IMR-90 (cell line): Measurements from ENCODE around the gene IL21. TPM values are rescaled to one million over a fixed set of nuclear protein-coding genes. Genes with fewer than 3 reads are reported as not detected.

ENCODE experiments used
- ATAC-seq: fragments of 200-7000 bp; cut with Tn5 transposase; 2 replicates; pipeline ENCODE4 v1.9.1; 2020; ENCODE audit warnings: low read depth, mild to moderate bottlenecking, moderate library complexity
- BruUV-seq: library from RNA; stranded (reverse); fragments of 400-500 nt; replicated peaks from 2 replicates; lab custom pipeline; 2021; lab: Mats Ljungman, UMichigan
- CTCF ChIA-PET: fragments of 300-600 bp; formaldehyde crosslinking; extraction: SDS; loops from one replicate; lab custom pipeline; 2021; ENCODE audit warnings: antibody characterized with exemption; lab: Yijun Ruan, JAX
- POLR2A ChIA-PET: fragments of 300-600 bp; sonication (Branson Sonifier 250); formaldehyde crosslinking; loops from one replicate; lab custom pipeline; 2022; ENCODE audit warnings: antibody characterized with exemption; ENCODE audit not compliant: unreplicated experiment; lab: Charles Lee
- DNase-seq: peaks from one replicate; pipeline ENCODE4 v3.0.0; 2013
- H2AFZ ChIP-seq: replicated peaks from 2 replicates; pipeline ENCODE3; 2013; ENCODE audit warnings: low read length, mild to moderate bottlenecking; ENCODE audit not compliant: poor library complexity
- H2AK5ac ChIP-seq: 2 replicates; pipeline ENCODE4 v1.6.1; 2013; ENCODE audit warnings: low read depth, low read length, inconsistent platforms
- H2AK9ac ChIP-seq: replicated peaks from 2 replicates; pipeline ENCODE3; 2013; ENCODE audit warnings: mild to moderate bottlenecking, low read depth, low read length, moderate library complexity; ENCODE audit not compliant: poor library complexity
- H2BK120ac ChIP-seq: 2 replicates; pipeline ENCODE4 v1.6.1; 2013; ENCODE audit warnings: low read depth, low read length, inconsistent platforms
- H2BK15ac ChIP-seq: 3 replicates; pipeline ENCODE4 v1.6.1; 2013; ENCODE audit warnings: low read depth, low read length, inconsistent platforms
- H2BK20ac ChIP-seq: 2 replicates; pipeline ENCODE4 v1.6.1; 2013; ENCODE audit warnings: low read depth, mild to moderate bottlenecking, inconsistent platforms, low read length, moderate library complexity
- H2BK5ac ChIP-seq: 2 replicates; pipeline ENCODE4 v1.6.1; 2013; ENCODE audit warnings: mild to moderate bottlenecking, low read depth, low read length, inconsistent platforms; ENCODE audit not compliant: poor library complexity, severe bottlenecking
- H3K14ac ChIP-seq: replicated peaks from 2 replicates; pipeline ENCODE4 v1.6.1; 2013; ENCODE audit warnings: low read depth, low read length, inconsistent platforms
- H3K18ac ChIP-seq: 2 replicates; pipeline ENCODE4 v1.6.1; 2013; ENCODE audit warnings: low read depth, low read length, control low read depth
- H3K23ac ChIP-seq: 2 replicates; pipeline ENCODE4 v1.6.1; 2013; ENCODE audit warnings: low read depth, low read length, inconsistent platforms
- H3K27ac ChIP-seq: 2 replicates; pipeline ENCODE4 v1.5.1; 2013; ENCODE audit warnings: mild to moderate bottlenecking, control low read depth, low read length; ENCODE audit not compliant: insufficient read depth
- H3K27me3 ChIP-seq: 2 replicates; pipeline ENCODE4 v1.6.1; 2013; ENCODE audit warnings: low read length; ENCODE audit not compliant: control insufficient read depth, insufficient read depth
- H3K36me3 ChIP-seq: 2 replicates; pipeline ENCODE4 v1.6.1; 2013; ENCODE audit warnings: low read length, mixed read lengths; ENCODE audit not compliant: control insufficient read depth, insufficient read depth
- H3K4ac ChIP-seq: 2 replicates; pipeline ENCODE4 v1.6.1; 2013; ENCODE audit warnings: low read depth, low read length, inconsistent platforms
- H3K4me1 ChIP-seq: 2 replicates; pipeline ENCODE4 v1.6.1; 2013; ENCODE audit warnings: low read length, mixed read lengths; ENCODE audit not compliant: control insufficient read depth, insufficient read depth
- H3K4me2 ChIP-seq: 2 replicates; pipeline ENCODE4 v1.6.1; 2013; ENCODE audit warnings: low read depth, mild to moderate bottlenecking, control low read depth, low read length, moderate library complexity
- H3K4me3 ChIP-seq: 2 replicates; pipeline ENCODE4 v1.5.1; 2013; ENCODE audit warnings: low read depth, mild to moderate bottlenecking, control low read depth, low read length, moderate library complexity; ENCODE audit not compliant: insufficient read depth
- H3K56ac ChIP-seq: 2 replicates; pipeline ENCODE4 v1.6.1; 2013; ENCODE audit warnings: low read length, inconsistent platforms; ENCODE audit not compliant: insufficient read depth; ENCODE audit errors: extremely low read depth
- H3K79me1 ChIP-seq, 2 experiments: 2 replicates each; pipeline ENCODE4 v1.6.1; 2013; ENCODE audit warnings: low read length in 2 of 2, inconsistent platforms in 1 of 2, low read depth in 1 of 2
- H3K9ac ChIP-seq: 2 replicates; pipeline ENCODE4 v1.6.1; 2013; ENCODE audit warnings: low read depth, low read length, control low read depth
- H3K9me1 ChIP-seq: 2 replicates; pipeline ENCODE4 v1.6.1; 2013; ENCODE audit warnings: low read length, inconsistent platforms; ENCODE audit not compliant: insufficient read depth
- H3K9me3 ChIP-seq: 2 replicates; pipeline ENCODE4 v1.6.1; 2013; ENCODE audit warnings: low read length; ENCODE audit not compliant: control insufficient read depth, insufficient read depth
- H4K20me1 ChIP-seq: 2 replicates; pipeline ENCODE4 v1.6.1; 2013; ENCODE audit warnings: low read length, inconsistent platforms; ENCODE audit not compliant: insufficient read depth
- H4K5ac ChIP-seq: 2 replicates; pipeline ENCODE4 v1.6.1; 2013; ENCODE audit warnings: mild to moderate bottlenecking, low read depth, low read length, control low read depth
- H4K8ac ChIP-seq, 2 experiments: 2 replicates each; pipeline ENCODE4 v1.6.1; 2013; ENCODE audit warnings: low read depth in 2 of 2, low read length in 2 of 2, control low read depth in 1 of 2, inconsistent platforms in 1 of 2
- H4K91ac ChIP-seq: 2 replicates; pipeline ENCODE4 v1.6.1; 2013; ENCODE audit warnings: low read depth, low read length, inconsistent platforms; ENCODE audit not compliant: insufficient read depth
- BHLHE40 ChIP-seq: fragments of 150-350 bp; IDR thresholded peaks from 2 replicates; pipeline ENCODE4 v1.6.1; 2016; ENCODE audit warnings: mild to moderate bottlenecking, low read depth, low read length
- CEBPB ChIP-seq: IDR thresholded peaks from 2 replicates; pipeline ENCODE4 v1.6.1; 2012; ENCODE audit warnings: low read depth, low read length, improper control_type of control experiment
- CHD1 ChIP-seq: IDR thresholded peaks from 2 replicates; pipeline ENCODE4 v1.6.1; 2012; ENCODE audit warnings: low read depth, low read length, improper control_type of control experiment
- FOS ChIP-seq: fragments of 150-350 bp; IDR thresholded peaks from 2 replicates; pipeline ENCODE4 v1.6.1; 2016; ENCODE audit warnings: low read depth, low read length
- MAFK ChIP-seq: IDR thresholded peaks from 2 replicates; pipeline ENCODE4 v1.6.1; 2012; ENCODE audit warnings: low read depth, low read length, improper control_type of control experiment
- MAZ ChIP-seq: IDR thresholded peaks from 2 replicates; pipeline ENCODE4 v1.6.1; 2012; ENCODE audit warnings: low read depth, mild to moderate bottlenecking, low read length, improper control_type of control experiment, moderate library complexity, borderline replicate concordance
- MXI1 ChIP-seq: IDR thresholded peaks from 2 replicates; pipeline ENCODE4 v1.6.1; 2012; ENCODE audit warnings: low read depth, mild to moderate bottlenecking, low read length, moderate library complexity, borderline replicate concordance
- NFE2L2 ChIP-seq: fragments of 150-350 bp; IDR thresholded peaks from 2 replicates; pipeline ENCODE4 v1.6.1; 2016; ENCODE audit warnings: low read depth, mild to moderate bottlenecking, low read length
- POLR2A ChIP-seq: IDR thresholded peaks from 2 replicates; pipeline ENCODE4 v1.6.1; 2012; ENCODE audit warnings: mild to moderate bottlenecking, low read depth, low read length
- RAD21 ChIP-seq: IDR thresholded peaks from 2 replicates; pipeline ENCODE4 v1.6.1; 2012; ENCODE audit warnings: low read length, improper control_type of control experiment
- RCOR1 ChIP-seq: IDR thresholded peaks from 2 replicates; pipeline ENCODE4 v1.6.1; 2012; ENCODE audit warnings: mild to moderate bottlenecking, low read length, improper control_type of control experiment; ENCODE audit not compliant: insufficient replicate concordance
- RFX5 ChIP-seq: IDR thresholded peaks from 2 replicates; pipeline ENCODE4 v1.8.0; 2012; ENCODE audit warnings: low read depth, mild to moderate bottlenecking, low read length, moderate library complexity
- SMC3 ChIP-seq: fragments of 150-350 bp; IDR thresholded peaks from 2 replicates; pipeline ENCODE4 v1.6.1; 2016; ENCODE audit warnings: low read depth, mild to moderate bottlenecking, antibody characterized with exemption, low read length, moderate library complexity
- WGBS, 2 experiments: methylation state at CpG; one replicate each; pipeline versions ENCODE4 v1.1.5 to v1.1.7; 2013; ENCODE audit warnings: missing lambda C conversion rate in 2 of 2; ENCODE audit not compliant: insufficient read length in 1 of 2; ENCODE audit errors: extremely low coverage in 2 of 2; 5-methylcytosine and 5-hydroxymethylcytosine counted together
- dilution Hi-C: fragments of 300-500 bp; cut with HindIII; formaldehyde crosslinking; loops from one replicate; pipeline ENCODE4 v1.14.3; 2018; ENCODE audit warnings: low sequenced_read_pairs; ENCODE audit not compliant: unreplicated experiment
- in situ Hi-C: fragments of 300-500 bp; cut with MboI; formaldehyde crosslinking; loops from 3 replicates; pipeline ENCODE4 v1.14.3; 2019; ENCODE audit warnings: low sequenced_read_pairs, inconsistent platforms, mixed read lengths
- intact Hi-C: fragments of 100-400 bp; cut with micrococcal nuclease; formaldehyde crosslinking; loops from 2 replicates; pipeline ENCODE4 v1.10.0; 2022
- polyA plus RNA-seq, 3 experiments: library from polyadenylated mRNA; depleted of rRNA; stranded (reverse); fragments of >200 nt; gene quantifications; 2 replicates each; pipeline ENCODE4 v1.2.3, GENCODE V29; 2012; ENCODE audit warnings: low replicate concordance in 1 of 3
- total RNA-seq: library from RNA; depleted of rRNA; stranded (reverse); fragments of >200 nt; gene quantifications from 2 replicates; pipeline ENCODE4 v1.2.3, GENCODE V29; 2012
- TF ChIP-seq, protein P1 (sequence below): conservative IDR thresholded peaks from 2 replicates; pipeline ENCODE4 v1.5.1; 2012; ENCODE audit warnings: mild to moderate bottlenecking, low read depth, low read length, improper control_type of control experiment
- TF ChIP-seq, protein P2 (sequence below): fragments of 150-350 bp; IDR thresholded peaks from 2 replicates; pipeline ENCODE4 v1.6.1; 2017; ENCODE audit warnings: mild to moderate bottlenecking, antibody characterized with exemption, low read length, low read depth
- TF ChIP-seq, protein P3 (sequence below): fragments of 150-350 bp; IDR thresholded peaks from 2 replicates; pipeline ENCODE4 v1.6.1; 2016; ENCODE audit warnings: low read depth, mild to moderate bottlenecking, low read length, moderate library complexity, borderline replicate concordance

IL21 gene
- total and polyA plus RNA-seq, 2 of the 4 experiments (the other 2 are of a cell fraction), result not detected

DNA sequence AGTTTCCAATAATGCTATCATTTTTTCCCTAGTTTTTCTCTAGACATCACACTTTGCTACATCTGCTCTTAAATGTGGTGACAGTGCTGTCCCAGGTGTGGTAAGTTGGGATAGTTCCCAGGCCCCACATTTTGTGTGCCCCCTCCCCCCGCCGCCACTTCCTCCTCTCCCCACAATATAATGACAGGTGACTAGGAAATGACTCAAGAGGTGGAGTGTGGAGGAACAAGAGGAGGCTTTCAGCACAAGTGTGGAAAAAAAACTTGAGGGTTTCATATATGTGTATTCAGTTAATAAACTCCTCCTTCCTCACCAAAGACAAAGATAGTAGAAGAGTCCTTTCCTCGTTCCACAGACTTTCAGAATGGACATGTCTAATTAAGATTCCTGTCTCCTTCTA is 18.3 kb upstream of the IL21 start:
- H2BK5ac ChIP-seq, result no peak overlapping the region
- no peaks in the 10 kb centered on the region for H3K9me3 ChIP-seq
- in situ Hi-C loops, result no loop called here
- no peak overlapping the region for H2BK15ac ChIP-seq
- no peaks in the 10 kb centered on the region for H4K20me1 ChIP-seq
- no peak overlapping the region for H3K4me2 ChIP-seq
- no peak overlapping the region for H3K14ac ChIP-seq
- no peaks in the 10 kb centered on the region for H3K9me1 ChIP-seq
- ATAC-seq, result no peak
- no peak overlapping the region for H3K56ac ChIP-seq
- no peak for DNase-seq
- no peak overlapping the region for H2AK5ac ChIP-seq
- H3K9ac ChIP-seq, result no peak overlapping the region
- dilution Hi-C loops, result no loop called here
- H3K4me1 ChIP-seq, result no peaks in the 10 kb centered on the region
- POLR2A ChIA-PET, result no interaction called here
- no peak overlapping the region for H4K91ac ChIP-seq
- no peak overlapping the region for H3K18ac ChIP-seq
- no TSS peak for BruUV-seq
- intact Hi-C loops, result no loop called here
- H4K5ac ChIP-seq, result no peak overlapping the region
- no peak overlapping the region for H3K4ac ChIP-seq
- WGBS, 2 experiments, result no CpG with 5 or more reads among the region's 3 CpGs
- H4K8ac ChIP-seq, result no peak overlapping the region
- H3K36me3 ChIP-seq, result no peaks in the 10 kb centered on the region
- H3K23ac ChIP-seq, result no peak overlapping the region
- H2AFZ ChIP-seq, result no peak overlapping the region
- TF ChIP-seq MAZ (no peak), RFX5 (no peak), BHLHE40 (no peak), MXI1 (no peak), CEBPB (no peak), SMC3 (no peak), NFE2L2 (no peak), POLR2A (no peak), CHD1 (no peak), FOS (no peak), RAD21 (no peak), MAFK (no peak), RCOR1 (no peak)
- TF ChIP-seq, protein P1, sequence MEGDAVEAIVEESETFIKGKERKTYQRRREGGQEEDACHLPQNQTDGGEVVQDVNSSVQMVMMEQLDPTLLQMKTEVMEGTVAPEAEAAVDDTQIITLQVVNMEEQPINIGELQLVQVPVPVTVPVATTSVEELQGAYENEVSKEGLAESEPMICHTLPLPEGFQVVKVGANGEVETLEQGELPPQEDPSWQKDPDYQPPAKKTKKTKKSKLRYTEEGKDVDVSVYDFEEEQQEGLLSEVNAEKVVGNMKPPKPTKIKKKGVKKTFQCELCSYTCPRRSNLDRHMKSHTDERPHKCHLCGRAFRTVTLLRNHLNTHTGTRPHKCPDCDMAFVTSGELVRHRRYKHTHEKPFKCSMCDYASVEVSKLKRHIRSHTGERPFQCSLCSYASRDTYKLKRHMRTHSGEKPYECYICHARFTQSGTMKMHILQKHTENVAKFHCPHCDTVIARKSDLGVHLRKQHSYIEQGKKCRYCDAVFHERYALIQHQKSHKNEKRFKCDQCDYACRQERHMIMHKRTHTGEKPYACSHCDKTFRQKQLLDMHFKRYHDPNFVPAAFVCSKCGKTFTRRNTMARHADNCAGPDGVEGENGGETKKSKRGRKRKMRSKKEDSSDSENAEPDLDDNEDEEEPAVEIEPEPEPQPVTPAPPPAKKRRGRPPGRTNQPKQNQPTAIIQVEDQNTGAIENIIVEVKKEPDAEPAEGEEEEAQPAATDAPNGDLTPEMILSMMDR, result no peak
- TF ChIP-seq, protein P2, sequence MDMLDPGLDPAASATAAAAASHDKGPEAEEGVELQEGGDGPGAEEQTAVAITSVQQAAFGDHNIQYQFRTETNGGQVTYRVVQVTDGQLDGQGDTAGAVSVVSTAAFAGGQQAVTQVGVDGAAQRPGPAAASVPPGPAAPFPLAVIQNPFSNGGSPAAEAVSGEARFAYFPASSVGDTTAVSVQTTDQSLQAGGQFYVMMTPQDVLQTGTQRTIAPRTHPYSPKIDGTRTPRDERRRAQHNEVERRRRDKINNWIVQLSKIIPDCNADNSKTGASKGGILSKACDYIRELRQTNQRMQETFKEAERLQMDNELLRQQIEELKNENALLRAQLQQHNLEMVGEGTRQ, result no peak
- TF ChIP-seq, protein P3, sequence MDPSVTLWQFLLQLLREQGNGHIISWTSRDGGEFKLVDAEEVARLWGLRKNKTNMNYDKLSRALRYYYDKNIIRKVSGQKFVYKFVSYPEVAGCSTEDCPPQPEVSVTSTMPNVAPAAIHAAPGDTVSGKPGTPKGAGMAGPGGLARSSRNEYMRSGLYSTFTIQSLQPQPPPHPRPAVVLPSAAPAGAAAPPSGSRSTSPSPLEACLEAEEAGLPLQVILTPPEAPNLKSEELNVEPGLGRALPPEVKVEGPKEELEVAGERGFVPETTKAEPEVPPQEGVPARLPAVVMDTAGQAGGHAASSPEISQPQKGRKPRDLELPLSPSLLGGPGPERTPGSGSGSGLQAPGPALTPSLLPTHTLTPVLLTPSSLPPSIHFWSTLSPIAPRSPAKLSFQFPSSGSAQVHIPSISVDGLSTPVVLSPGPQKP, result no peak
- no peak overlapping the region for H3K27ac ChIP-seq
- peaks cover 18% of the 10 kb centered on the region for H3K27me3 ChIP-seq
- H3K4me3 ChIP-seq, result no peak overlapping the region
- H3K79me1 ChIP-seq, result no peaks in the 10 kb centered on the region
- no peak overlapping the region for H2BK20ac ChIP-seq
- CTCF ChIA-PET, result no interaction called here
- H2AK9ac ChIP-seq, result no peak overlapping the region
- H2BK120ac ChIP-seq, result no peak overlapping the region
